Measurements from ENCODE around the gene VWF. TPM values are rescaled to one million over a fixed set of nuclear protein-coding genes. Genes with fewer than 3 reads are reported as not detected.

VWF gene
- polyA plus RNA-seq, 1 donor (not counting 4 experiments of a cell fraction or from before 2014, with no cell fraction given) = 0.01 TPM

- no peaks in the 10 kb centered on the region for H3K79me2 ChIP-seq (ENCODE audit: control insufficient read depth, insufficient read depth, low read length)
- no peak overlapping the region for H3K9ac ChIP-seq (ENCODE audit: control insufficient read depth, extremely low read depth, insufficient read depth, low read length)
- no peak overlapping the region for H3K4me2 ChIP-seq (ENCODE audit: control insufficient read depth, extremely low read depth, insufficient read depth, low read depth, low read length)
- DNase-seq (ENCODE audit: low read depth, low spot score) (no peak), FAIRE-seq (no peak)
- peaks cover 4% of the 10 kb centered on the region for H3K27me3 ChIP-seq (ENCODE audit: control insufficient read depth, extremely low read depth, insufficient read depth, low read length)
- no peaks in the 10 kb centered on the region for H3K9me1 ChIP-seq (ENCODE audit: control insufficient read depth, extremely low read depth, insufficient read depth, low read length)
- peaks cover 8% of the 10 kb centered on the region for H3K4me1 ChIP-seq (ENCODE audit: control insufficient read depth, extremely low read depth, insufficient read depth, low read length)
- H3K9me3 ChIP-seq (ENCODE audit: control insufficient read depth, low read depth, low read length) = no peaks in the 10 kb centered on the region
- dilution Hi-C loops (cut with MboI; ENCODE audit: extremely low pct_ligation_motif_present, low sequenced_read_pairs) = no loop called here
- no peak overlapping the region for H2AFZ ChIP-seq (ENCODE audit: control insufficient read depth, low read length)
- H3K27ac ChIP-seq (ENCODE audit: control insufficient read depth, insufficient read depth, low read length) = no peak overlapping the region
- TF ChIP-seq EZH2 (IDR thresholded peaks at IDR 0.05; ENCODE audit: low read length) (no peak), CTCF (optimal IDR thresholded peaks at IDR 0.05 in 1 of 3, IDR thresholded peaks at IDR 0.05 in 1 of 3, conservative IDR thresholded peaks at IDR 0.05 in 1 of 3; ENCODE audit: extremely low read depth in 1 of 3, insufficient read depth in 2 of 3, low read length in 3 of 3) (no peak)
- H4K20me1 ChIP-seq (ENCODE audit: control insufficient read depth, extremely low read depth, insufficient read depth, low read length) = no peaks in the 10 kb centered on the region
- no peak overlapping the region for H3K4me3 ChIP-seq (ENCODE audit: control insufficient read depth in 2 of 3, extremely low read depth in 1 of 3, insufficient read depth in 2 of 3, low read depth in 1 of 3, low read length in 3 of 3)
- no peaks in the 10 kb centered on the region for H3K36me3 ChIP-seq (ENCODE audit: control insufficient read depth in 2 of 2, extremely low read depth in 1 of 2, insufficient read depth in 2 of 2, low read length in 2 of 2)
Observed at GRCh38 chr12:6120796-6121473, 3.5 kb downstream of the VWF start.

DNA sequence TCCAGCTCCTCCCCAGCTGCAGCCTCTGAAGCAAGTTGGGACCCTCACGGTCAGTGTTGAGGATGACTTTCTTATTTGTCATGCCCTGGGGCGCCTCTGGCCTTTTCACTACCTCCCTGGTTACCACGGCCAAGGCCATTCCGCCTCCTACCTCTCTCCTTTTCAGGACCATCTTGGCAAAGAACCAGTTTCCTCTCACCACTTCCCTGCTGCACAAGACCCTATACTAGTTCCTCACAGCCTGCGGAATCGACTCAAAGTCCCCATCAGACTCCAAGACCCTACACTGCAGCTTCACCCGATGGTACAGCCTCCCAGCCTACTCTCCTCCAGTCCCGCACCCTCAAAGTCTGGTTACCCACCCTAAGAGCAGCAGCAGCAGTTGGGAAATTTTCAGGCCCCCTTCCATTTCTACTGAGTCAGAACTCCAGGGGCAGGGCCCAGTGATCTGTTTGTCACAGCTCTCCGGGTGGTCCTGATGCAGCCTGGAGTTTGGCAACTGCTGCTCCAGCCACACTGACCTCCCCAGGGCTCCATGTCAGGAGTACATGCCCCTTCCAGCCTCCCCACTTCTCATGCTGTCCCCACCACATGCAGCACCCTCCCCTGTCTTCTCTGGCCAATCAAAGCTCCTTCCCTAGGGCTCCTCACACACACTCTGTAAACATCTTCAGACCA is 5.4 kb downstream of the VWF start:
- Histone ChIP-seq H2AFZ (ENCODE audit: control insufficient read depth, low read length) (no peak overlapping the region), H3K4me2 (ENCODE audit: control insufficient read depth, extremely low read depth, insufficient read depth, low read depth, low read length) (no peak overlapping the region), H3K4me1 (ENCODE audit: control insufficient read depth, extremely low read depth, insufficient read depth, low read length) (no peaks in the 10 kb centered on the region), H3K27me3 (ENCODE audit: control insufficient read depth, extremely low read depth, insufficient read depth, low read length) (peaks cover 8% of the 10 kb centered on the region), H3K27ac (ENCODE audit: control insufficient read depth, insufficient read depth, low read length) (no peak overlapping the region), H3K79me2 (ENCODE audit: control insufficient read depth, insufficient read depth, low read length) (no peaks in the 10 kb centered on the region), H3K9me3 (ENCODE audit: control insufficient read depth, low read depth, low read length) (no peaks in the 10 kb centered on the region), H3K4me3 (ENCODE audit: control insufficient read depth in 2 of 3, extremely low read depth in 1 of 3, insufficient read depth in 2 of 3, low read depth in 1 of 3, low read length in 3 of 3) (no peak overlapping the region), H3K36me3 (ENCODE audit: control insufficient read depth in 2 of 2, extremely low read depth in 1 of 2, insufficient read depth in 2 of 2, low read length in 2 of 2) (no peaks in the 10 kb centered on the region), H3K9me1 (ENCODE audit: control insufficient read depth, extremely low read depth, insufficient read depth, low read length) (no peaks in the 10 kb centered on the region), H3K9ac (ENCODE audit: control insufficient read depth, extremely low read depth, insufficient read depth, low read length) (no peak overlapping the region), H4K20me1 (ENCODE audit: control insufficient read depth, extremely low read depth, insufficient read depth, low read length) (no peaks in the 10 kb centered on the region)
- FAIRE-seq = no peak
- no peak for DNase-seq (ENCODE audit: low read depth, low spot score)
- dilution Hi-C loops (cut with MboI; ENCODE audit: extremely low pct_ligation_motif_present, low sequenced_read_pairs) = no loop called here
- TF ChIP-seq CTCF (optimal IDR thresholded peaks at IDR 0.05 in 1 of 3, IDR thresholded peaks at IDR 0.05 in 1 of 3, conservative IDR thresholded peaks at IDR 0.05 in 1 of 3; ENCODE audit: extremely low read depth in 1 of 3, insufficient read depth in 2 of 3, low read length in 3 of 3) = no peak
- TF ChIP-seq EZH2 (IDR thresholded peaks at IDR 0.05; ENCODE audit: low read length) = no peak
